Fibroblast of villous mesenchyme (primary cell): ENCODE measurements around the gene SNX21. TPM values are rescaled to one million over a fixed set of nuclear protein-coding genes. Genes with fewer than 3 reads are reported as not detected.

Experiments
- DNase-seq: peaks from one replicate; pipeline ENCODE4 v3.0.0-alpha.2; 2010; ENCODE audit warnings: low read depth
- H3K4me3 ChIP-seq: 2 replicates; pipeline ENCODE4 v1.5.1; 2011; ENCODE audit warnings: low read depth, mild to moderate bottlenecking, low read length
- CTCF ChIP-seq: IDR thresholded peaks from 2 replicates; pipeline ENCODE4 v1.5.1; 2012; ENCODE audit warnings: low read depth, mild to moderate bottlenecking, low read length; ENCODE audit not compliant: insufficient read depth
- total RNA-seq: library from RNA; depleted of rRNA; stranded (reverse); fragments of >200 nt; gene quantifications from 2 replicates; pipeline ENCODE4 v1.2.3, GENCODE V29; 2012

Gene SNX21
- total RNA-seq, 1 donor: 50.5 TPM

- H3K4me3 ChIP-seq: no peak overlapping the region
- no peak for TF ChIP-seq CTCF
- no peak for DNase-seq
These were observed 8.0 kb downstream of the SNX21 start for GRCh38 chr20:45841407-45842129.

GRCh38 chr20:45842169-45842812, 8.7 kb downstream of the SNX21 start:
- TF ChIP-seq CTCF: no peak

GRCh38 chr20:45843506-45843905, 9.9 kb downstream of the SNX21 start:
- no peak for TF ChIP-seq CTCF
- H3K4me3 ChIP-seq: no peak overlapping the region
- DNase-seq: no peak

More at GRCh38 chr20:45842169-45842812, 8.7 kb downstream of the SNX21 start:
- no peak overlapping the region for H3K4me3 ChIP-seq
- DNase-seq: peak; percentile 91

GRCh38 chr20:45845452-45845851, 11.9 kb downstream of the SNX21 start:
- no peak for DNase-seq
- no peak overlapping the region for H3K4me3 ChIP-seq
- TF ChIP-seq CTCF: no peak

DNA sequence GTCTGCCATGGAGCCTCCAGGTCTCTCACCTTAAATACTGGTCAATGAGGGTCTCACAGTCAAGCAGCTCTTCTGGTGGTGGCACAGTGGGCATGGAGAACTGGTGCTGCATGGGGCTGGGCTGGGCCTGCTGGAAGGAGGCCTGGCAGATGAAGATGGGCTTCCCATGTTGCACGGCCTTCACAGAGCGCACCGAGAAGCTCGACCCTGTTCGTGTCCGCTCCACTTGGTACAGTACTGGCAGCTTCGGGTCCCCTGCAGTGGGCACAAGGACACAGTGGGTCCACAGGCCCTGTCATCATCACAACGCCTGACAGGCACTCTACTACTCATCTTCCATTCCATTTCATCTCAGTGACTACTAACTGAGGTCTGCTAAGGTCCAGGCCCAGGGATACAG, 14.8 kb downstream of the SNX21 start:
- TF ChIP-seq CTCF: no peak
- DNase-seq: no peak
- H3K4me3 ChIP-seq: no peak overlapping the region

GRCh38 chr20:45848969-45849582, 15.5 kb downstream of the SNX21 start:
- H3K4me3 ChIP-seq: no peak overlapping the region
- no peak for DNase-seq
- no peak for TF ChIP-seq CTCF
